IMR-90 (cell line): ENCODE measurements around the gene DBF4B.

Experiments used
- BHLHE40 ChIP-seq: fragments of 150-350 bp; IDR thresholded peaks from 2 replicates; pipeline ENCODE4 v1.6.1; 2016; ENCODE audit warnings: mild to moderate bottlenecking, low read depth, low read length
- CEBPB ChIP-seq: IDR thresholded peaks from 2 replicates; pipeline ENCODE4 v1.6.1; 2012; ENCODE audit warnings: low read depth, low read length, improper control_type of control experiment
- CHD1 ChIP-seq: IDR thresholded peaks from 2 replicates; pipeline ENCODE4 v1.6.1; 2012; ENCODE audit warnings: low read depth, low read length, improper control_type of control experiment
- FOS ChIP-seq: fragments of 150-350 bp; IDR thresholded peaks from 2 replicates; pipeline ENCODE4 v1.6.1; 2016; ENCODE audit warnings: low read depth, low read length
- MAFK ChIP-seq: IDR thresholded peaks from 2 replicates; pipeline ENCODE4 v1.6.1; 2012; ENCODE audit warnings: low read depth, low read length, improper control_type of control experiment
- MXI1 ChIP-seq: IDR thresholded peaks from 2 replicates; pipeline ENCODE4 v1.6.1; 2012; ENCODE audit warnings: low read depth, mild to moderate bottlenecking, low read length, moderate library complexity, borderline replicate concordance
- POLR2A ChIP-seq: IDR thresholded peaks from 2 replicates; pipeline ENCODE4 v1.6.1; 2012; ENCODE audit warnings: mild to moderate bottlenecking, low read depth, low read length
- RCOR1 ChIP-seq: IDR thresholded peaks from 2 replicates; pipeline ENCODE4 v1.6.1; 2012; ENCODE audit warnings: mild to moderate bottlenecking, low read length, improper control_type of control experiment; ENCODE audit not compliant: insufficient replicate concordance
- RFX5 ChIP-seq: IDR thresholded peaks from 2 replicates; pipeline ENCODE4 v1.8.0; 2012; ENCODE audit warnings: low read depth, mild to moderate bottlenecking, low read length, moderate library complexity
- SMC3 ChIP-seq: fragments of 150-350 bp; IDR thresholded peaks from 2 replicates; pipeline ENCODE4 v1.6.1; 2016; ENCODE audit warnings: low read depth, mild to moderate bottlenecking, antibody characterized with exemption, low read length, moderate library complexity
- TF ChIP-seq, protein P1 (sequence below): conservative IDR thresholded peaks from 2 replicates; pipeline ENCODE4 v1.5.1; 2012; ENCODE audit warnings: mild to moderate bottlenecking, low read depth, low read length, improper control_type of control experiment
- TF ChIP-seq, protein P2 (sequence below): fragments of 150-350 bp; IDR thresholded peaks from 2 replicates; pipeline ENCODE4 v1.6.1; 2017; ENCODE audit warnings: mild to moderate bottlenecking, antibody characterized with exemption, low read length, low read depth
- TF ChIP-seq, protein P3 (sequence below): fragments of 150-350 bp; IDR thresholded peaks from 2 replicates; pipeline ENCODE4 v1.6.1; 2016; ENCODE audit warnings: low read depth, mild to moderate bottlenecking, low read length, moderate library complexity, borderline replicate concordance

DNA sequence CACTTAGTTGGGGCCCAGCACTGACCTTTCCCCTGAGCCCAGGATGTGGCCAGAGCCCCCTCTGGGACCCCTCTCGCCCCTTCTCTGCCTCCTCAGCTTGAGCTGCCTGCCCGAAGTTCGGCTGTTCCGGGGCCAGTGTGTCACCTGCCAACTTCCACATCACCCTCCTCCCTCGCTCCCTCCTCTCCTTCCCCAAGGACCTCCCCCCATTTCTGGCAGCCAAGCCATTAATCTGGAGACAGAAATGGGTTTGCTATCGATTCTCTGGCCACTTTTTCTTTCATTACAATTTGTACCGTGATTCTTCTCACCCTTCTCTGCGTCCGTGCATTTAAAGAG lies 41.5 kb downstream of the DBF4B start:
- TF ChIP-seq POLR2A: no peak
- TF ChIP-seq, protein P1, sequence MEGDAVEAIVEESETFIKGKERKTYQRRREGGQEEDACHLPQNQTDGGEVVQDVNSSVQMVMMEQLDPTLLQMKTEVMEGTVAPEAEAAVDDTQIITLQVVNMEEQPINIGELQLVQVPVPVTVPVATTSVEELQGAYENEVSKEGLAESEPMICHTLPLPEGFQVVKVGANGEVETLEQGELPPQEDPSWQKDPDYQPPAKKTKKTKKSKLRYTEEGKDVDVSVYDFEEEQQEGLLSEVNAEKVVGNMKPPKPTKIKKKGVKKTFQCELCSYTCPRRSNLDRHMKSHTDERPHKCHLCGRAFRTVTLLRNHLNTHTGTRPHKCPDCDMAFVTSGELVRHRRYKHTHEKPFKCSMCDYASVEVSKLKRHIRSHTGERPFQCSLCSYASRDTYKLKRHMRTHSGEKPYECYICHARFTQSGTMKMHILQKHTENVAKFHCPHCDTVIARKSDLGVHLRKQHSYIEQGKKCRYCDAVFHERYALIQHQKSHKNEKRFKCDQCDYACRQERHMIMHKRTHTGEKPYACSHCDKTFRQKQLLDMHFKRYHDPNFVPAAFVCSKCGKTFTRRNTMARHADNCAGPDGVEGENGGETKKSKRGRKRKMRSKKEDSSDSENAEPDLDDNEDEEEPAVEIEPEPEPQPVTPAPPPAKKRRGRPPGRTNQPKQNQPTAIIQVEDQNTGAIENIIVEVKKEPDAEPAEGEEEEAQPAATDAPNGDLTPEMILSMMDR: no peak
- TF ChIP-seq FOS: no peak
- no peak for TF ChIP-seq RCOR1
- TF ChIP-seq, protein P2, sequence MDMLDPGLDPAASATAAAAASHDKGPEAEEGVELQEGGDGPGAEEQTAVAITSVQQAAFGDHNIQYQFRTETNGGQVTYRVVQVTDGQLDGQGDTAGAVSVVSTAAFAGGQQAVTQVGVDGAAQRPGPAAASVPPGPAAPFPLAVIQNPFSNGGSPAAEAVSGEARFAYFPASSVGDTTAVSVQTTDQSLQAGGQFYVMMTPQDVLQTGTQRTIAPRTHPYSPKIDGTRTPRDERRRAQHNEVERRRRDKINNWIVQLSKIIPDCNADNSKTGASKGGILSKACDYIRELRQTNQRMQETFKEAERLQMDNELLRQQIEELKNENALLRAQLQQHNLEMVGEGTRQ: no peak
- TF ChIP-seq RFX5: no peak
- no peak for TF ChIP-seq SMC3
- TF ChIP-seq BHLHE40: no peak
- no peak for TF ChIP-seq CEBPB
- no peak for TF ChIP-seq MXI1
- no peak for TF ChIP-seq CHD1
- no peak for TF ChIP-seq MAFK
- TF ChIP-seq, protein P3, sequence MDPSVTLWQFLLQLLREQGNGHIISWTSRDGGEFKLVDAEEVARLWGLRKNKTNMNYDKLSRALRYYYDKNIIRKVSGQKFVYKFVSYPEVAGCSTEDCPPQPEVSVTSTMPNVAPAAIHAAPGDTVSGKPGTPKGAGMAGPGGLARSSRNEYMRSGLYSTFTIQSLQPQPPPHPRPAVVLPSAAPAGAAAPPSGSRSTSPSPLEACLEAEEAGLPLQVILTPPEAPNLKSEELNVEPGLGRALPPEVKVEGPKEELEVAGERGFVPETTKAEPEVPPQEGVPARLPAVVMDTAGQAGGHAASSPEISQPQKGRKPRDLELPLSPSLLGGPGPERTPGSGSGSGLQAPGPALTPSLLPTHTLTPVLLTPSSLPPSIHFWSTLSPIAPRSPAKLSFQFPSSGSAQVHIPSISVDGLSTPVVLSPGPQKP: no peak
